WI38 (cell line): ENCODE data around the gene CXorf38.
"Not testable (repeated sequence)": the region's sequence is repeated elsewhere in the genome, so short reads cannot be mapped to it uniquely, and the experiment has no call there.

Experiments
- H3K4me3 ChIP-seq: 2 replicates; pipeline ENCODE4 v1.5.1; 2011; ENCODE audit warnings: low read depth, mild to moderate bottlenecking, control low read depth, low read length
- CTCF ChIP-seq: IDR thresholded peaks from 2 replicates; pipeline ENCODE4 v1.5.1; 2012; ENCODE audit warnings: low read depth, mild to moderate bottlenecking, control low read depth, low read length

Gene CXorf38

GRCh38 chrX:40607381-40607780 lies 40.0 kb downstream of the CXorf38 start:
- no peak overlapping the region for H3K4me3 ChIP-seq
- TF ChIP-seq CTCF: no peak

GRCh38 chrX:40603446-40603845 lies 43.9 kb downstream of the CXorf38 start:
- no peak for TF ChIP-seq CTCF
- no peak overlapping the region for H3K4me3 ChIP-seq

GRCh38 chrX:40589616-40590321 lies 57.6 kb downstream of the CXorf38 start:
- not testable (repeated sequence) for H3K4me3 ChIP-seq

GRCh38 chrX:40587623-40588022 lies 59.7 kb downstream of the CXorf38 start:
- H3K4me3 ChIP-seq: not testable (repeated sequence)

- no peak overlapping the region for H3K4me3 ChIP-seq
- TF ChIP-seq CTCF: no peak
Observed at GRCh38 chrX:40582811-40583210, 64.5 kb downstream of the CXorf38 start.

GRCh38 chrX:40582178-40582577 lies 65.2 kb downstream of the CXorf38 start:
- H3K4me3 ChIP-seq: not testable (repeated sequence)

- TF ChIP-seq CTCF: no peak
- H3K4me3 ChIP-seq: peak overlapping the region; percentile 71
Observed at GRCh38 chrX:40581336-40581920, 65.9 kb downstream of the CXorf38 start.

GRCh38 chrX:40580537-40581335 lies 66.6 kb downstream of the CXorf38 start, which contains the start of gene ATP6AP2:
Gene ATP6AP2 (plus strand): TSS chrX:40580970. CDS start chrX:40581066, 96 bp downstream.
- TF ChIP-seq CTCF: no peak
- H3K4me3 ChIP-seq: peak within 1 kb of the TSS; percentile 71
